CD4-positive, alpha-beta T cell (primary cell): ENCODE results near the gene SREBF2. TPM values are rescaled to one million over a fixed set of nuclear protein-coding genes. Genes with fewer than 3 reads are reported as not detected.
A peak's percentile ranks its signal among the peaks of the same experiment; 100 is the strongest.

Source experiments
- ATAC-seq: fragments of 200-7000 bp; cut with Tn5 transposase; one replicate; pipeline ENCODE4 v1.10.0; 2022; ENCODE audit warnings: mild to moderate bottlenecking; ENCODE audit not compliant: poor library complexity
- CTCF ChIA-PET: fragments of 350-600 bp; sonication (Branson Sonifier 250); formaldehyde crosslinking; loops from one replicate; lab custom pipeline; 2021; ENCODE audit warnings: antibody characterized with exemption, inconsistent platforms; lab: Charles Lee
- POLR2A ChIA-PET: fragments of 350-600 bp; sonication (Branson Sonifier 250); formaldehyde crosslinking; loops from one replicate; lab custom pipeline; 2021; ENCODE audit warnings: antibody characterized with exemption, inconsistent platforms; lab: Charles Lee
- DNase-seq, 14 experiments: peaks; one replicate each; pipeline ENCODE4 v3.0.0-alpha.2; 2013 to 2020; ENCODE audit warnings: mixed read lengths in 2 of 14
- H3K27ac ChIP-seq, 2 donors: one replicate each; pipeline versions ENCODE4 v1.5.1 to v1.7.0; 2013; ENCODE audit warnings: low read length in 2 of 2, low read depth in 1 of 2, mild to moderate bottlenecking in 1 of 2
- H3K27me3 ChIP-seq, 2 experiments: 1 replicate in 1 of 2; 2 replicates in 1 of 2; pipeline versions ENCODE4 v1.6.1 to v1.7.0; 2013; ENCODE audit warnings: low read length in 2 of 2, control low read depth in 1 of 2, mild to moderate bottlenecking in 1 of 2, moderate library complexity in 1 of 2; ENCODE audit not compliant: insufficient read depth in 2 of 2, control insufficient read depth in 1 of 2
- H3K36me3 ChIP-seq: one replicate; pipeline ENCODE4 v1.6.1; 2013; ENCODE audit warnings: low read length, control low read depth; ENCODE audit not compliant: insufficient read depth
- H3K4me1 ChIP-seq: one replicate; pipeline ENCODE4 v1.6.1; 2013; ENCODE audit warnings: low read length, control low read depth; ENCODE audit not compliant: insufficient read depth
- H3K4me3 ChIP-seq: one replicate; pipeline ENCODE4 v1.5.1; 2013; ENCODE audit warnings: mild to moderate bottlenecking, low read length, moderate library complexity
- H3K9me3 ChIP-seq, 2 experiments: 1 replicate in 1 of 2; 2 replicates in 1 of 2; pipeline versions ENCODE4 v1.6.1 to v1.7.0; 2013; ENCODE audit warnings: low read length in 2 of 2, mild to moderate bottlenecking in 2 of 2, control low read depth in 1 of 2, moderate library complexity in 1 of 2; ENCODE audit not compliant: control insufficient read depth in 1 of 2, insufficient read depth in 1 of 2
- H3K27ac Mint-ChIP-seq: one replicate; pipeline ENCODE4 v1.8.0; 2020; ENCODE audit warnings: mixed read lengths
- H3K27me3 Mint-ChIP-seq: one replicate; pipeline ENCODE4 v1.8.0; 2021; ENCODE audit warnings: mixed read lengths
- H3K36me3 Mint-ChIP-seq: one replicate; pipeline ENCODE4 v1.8.0; 2021; ENCODE audit warnings: low read depth, mixed read lengths
- H3K4me1 Mint-ChIP-seq: one replicate; pipeline ENCODE4 v1.8.0; 2021; ENCODE audit warnings: low read depth, mixed read lengths
- H3K4me3 Mint-ChIP-seq: one replicate; pipeline ENCODE4 v1.8.0; 2020; ENCODE audit warnings: mild to moderate bottlenecking, mixed read lengths
- H3K9me3 Mint-ChIP-seq: one replicate; pipeline ENCODE4 v1.8.0; 2020; ENCODE audit warnings: mixed read lengths
- CTCF ChIP-seq: fragments of 200-600 bp; IDR thresholded peaks from one replicate; pipeline ENCODE4 v1.8.0; 2022; ENCODE audit warnings: antibody characterized with exemption, mild to moderate bottlenecking
- intact Hi-C, 2 experiments: fragments of 100-400 bp; cut with DNase I in 1 of 2; cut with micrococcal nuclease in 1 of 2; formaldehyde crosslinking; loops; one replicate each; pipeline versions ENCODE4 v1.15.1 to v1.9.0; 2023 to 2025; cut with DNase I, micrococcal nuclease
- total RNA-seq, 174 experiments: library from RNA in 2 of 174; stranded (reverse) in 2 of 174; gene quantifications; one replicate each; pipeline ENCODE4 v1.2.3 and lab custom pipeline; 2021 to 2026

Gene SREBF2
- total RNA-seq, 2 experiments from 2014 or later: 67.2 to 69.9 TPM

GRCh38 chr22:41819257-41819656 is 13.6 kb upstream of the SREBF2 start:
- Mint-ChIP-seq H3K4me3 (no peak overlapping the region), H3K4me1 (peaks cover 18% of the 10 kb centered on the region), H3K27me3 (no peaks in the 10 kb centered on the region), H3K9me3 (no peaks in the 10 kb centered on the region), H3K36me3 (peaks cover 58% of the 10 kb centered on the region), H3K27ac (no peak overlapping the region)
- ChIA-PET POLR2A (no interaction called here), CTCF (no interaction called here)
- ATAC-seq (no peak), DNase-seq (no peak)
- peaks cover 44% of the 10 kb centered on the region for H3K36me3 ChIP-seq
- no peaks in the 10 kb centered on the region for H3K9me3 ChIP-seq
- peaks cover 5% of the 10 kb centered on the region for H3K4me1 ChIP-seq
- no peak overlapping the region for H3K27ac ChIP-seq
- TF ChIP-seq CTCF: no peak
- H3K27me3 ChIP-seq: no peaks in the 10 kb centered on the region
- H3K4me3 ChIP-seq: no peak overlapping the region
- intact Hi-C loops: no loop called here

- Histone ChIP-seq H3K4me3 (no peak overlapping the region), H3K4me1 (peaks cover 5% of the 10 kb centered on the region), H3K36me3 (peaks cover 42% of the 10 kb centered on the region), H3K27ac (no peak overlapping the region), H3K9me3 (no peaks in the 10 kb centered on the region), H3K27me3 (no peaks in the 10 kb centered on the region)
- peaks cover 54% of the 10 kb centered on the region for H3K36me3 Mint-ChIP-seq
- no peak for ATAC-seq
- intact Hi-C loops: loop anchor here in 1 of 2 experiments (5.0 kb wide), 1 partner anchor 617 kb away; no protein-coding TSS in a partner anchor
- ChIA-PET POLR2A (no interaction called here), CTCF (interaction anchor here (1.0 kb wide), 1 partner anchor 106 kb away, joined by 3 read pairs; the partner anchor contains the start of gene TNFRSF13C)
- TF ChIP-seq CTCF: no peak
- no peaks in the 10 kb centered on the region for H3K9me3 Mint-ChIP-seq
- no peak for DNase-seq
- no peaks in the 10 kb centered on the region for H3K27me3 Mint-ChIP-seq
- H3K27ac Mint-ChIP-seq: no peak overlapping the region
- peaks cover 18% of the 10 kb centered on the region for H3K4me1 Mint-ChIP-seq
- no peak overlapping the region for H3K4me3 Mint-ChIP-seq
These were observed 12.5 kb upstream of the SREBF2 start for GRCh38 chr22:41820447-41820846.

GRCh38 chr22:41821471-41822316 is 11.2 kb upstream of the SREBF2 start:
- no peak overlapping the region for H3K27ac ChIP-seq
- no peak for TF ChIP-seq CTCF
- peak overlapping the region; percentile 69 for H3K27ac Mint-ChIP-seq
- no peak overlapping the region for H3K4me3 ChIP-seq
- H3K36me3 Mint-ChIP-seq: peaks cover 49% of the 10 kb centered on the region
- H3K4me3 Mint-ChIP-seq: no peak overlapping the region
- no peaks in the 10 kb centered on the region for H3K27me3 Mint-ChIP-seq
- peaks cover 44% of the 10 kb centered on the region for H3K36me3 ChIP-seq
- no peaks in the 10 kb centered on the region for H3K27me3 ChIP-seq
- DNase-seq (no peak), ATAC-seq (no peak)
- POLR2A ChIA-PET: interaction anchor here (1.0 to 1.9 kb wide), 3 partner anchors 10 to 119 kb away, joined by 6 to 14 read pairs (median 13); partner anchors contain the start of gene SREBF2
- CTCF ChIA-PET: interaction anchor here (1.0 to 2.2 kb wide), 4 partner anchors 10 to 119 kb away, joined by 3 to 16 read pairs (median 10); partner anchors contain the start of gene TNFRSF13C
- H3K9me3 ChIP-seq: no peaks in the 10 kb centered on the region
- H3K4me1 Mint-ChIP-seq: peaks cover 18% of the 10 kb centered on the region
- H3K9me3 Mint-ChIP-seq: no peaks in the 10 kb centered on the region
- intact Hi-C loops: loop anchor here (1.0 to 5.0 kb wide), 6 partner anchors 32 to 616 kb away; no protein-coding TSS in a partner anchor
- H3K4me1 ChIP-seq: peaks cover 5% of the 10 kb centered on the region
